Fibroblast of lung (primary cell): ENCODE data around the gene ANO6. TPM values are rescaled to one million over a fixed set of nuclear protein-coding genes. Genes with fewer than 3 reads are reported as not detected.
A peak's percentile ranks its signal among the peaks of the same experiment; 100 is the strongest.

Experiments
- DNase-seq, 2 donors: peaks; one replicate each; pipeline versions ENCODE4 v3.0.0 to v3.0.0-alpha.2; 2010; ENCODE audit warnings: low read depth in 2 of 2
- H2AFZ ChIP-seq: 2 replicates; pipeline ENCODE4 v1.5.1; 2012; ENCODE audit warnings: low read length, control low read depth, inconsistent platforms
- H3K27ac ChIP-seq: 2 replicates; pipeline ENCODE4 v1.5.1; 2011; ENCODE audit warnings: low read length, control low read depth; ENCODE audit not compliant: insufficient read depth
- H3K27me3 ChIP-seq: 2 replicates; pipeline ENCODE4 v1.5.1; 2011; ENCODE audit warnings: mild to moderate bottlenecking, low read length; ENCODE audit not compliant: control insufficient read depth, insufficient read depth
- H3K36me3 ChIP-seq: 2 replicates; pipeline ENCODE4 v1.5.1; 2011; ENCODE audit warnings: low read length; ENCODE audit not compliant: control insufficient read depth, insufficient read depth
- H3K4me1 ChIP-seq: 2 replicates; pipeline ENCODE4 v1.5.1; 2011; ENCODE audit warnings: low read length; ENCODE audit not compliant: control insufficient read depth, insufficient read depth; ENCODE audit errors: extremely low read depth
- H3K4me2 ChIP-seq: 2 replicates; pipeline ENCODE4 v1.5.1; 2011; ENCODE audit warnings: low read length, control low read depth; ENCODE audit not compliant: insufficient read depth; ENCODE audit errors: extremely low read depth
- H3K4me3 ChIP-seq, 4 experiments: fragments of 200-600 bp in 1 of 4; sonication (generic) in 1 of 4; replicated peaks in 1 of 4; 2 replicates each; pipeline ENCODE4 v1.5.1; 2011 to 2016; ENCODE audit warnings: low read length in 4 of 4, low read depth in 3 of 4, mild to moderate bottlenecking in 3 of 4, control low read depth in 2 of 4, inconsistent platforms in 1 of 4, mixed read lengths in 1 of 4; ENCODE audit not compliant: insufficient read depth in 1 of 4; ENCODE audit errors: control extremely low read depth in 1 of 4
- H3K79me2 ChIP-seq: 2 replicates; pipeline ENCODE4 v1.5.1; 2012; ENCODE audit warnings: mild to moderate bottlenecking, low read length, inconsistent platforms; ENCODE audit not compliant: control insufficient read depth, insufficient read depth
- H3K9ac ChIP-seq: 2 replicates; pipeline ENCODE4 v1.5.1; 2011; ENCODE audit warnings: mild to moderate bottlenecking, low read length, control low read depth; ENCODE audit not compliant: insufficient read depth
- H3K9me3 ChIP-seq: 2 replicates; pipeline ENCODE4 v1.5.1; 2012; ENCODE audit warnings: low read depth, low read length; ENCODE audit not compliant: control insufficient read depth, insufficient read depth
- H4K20me1 ChIP-seq: 2 replicates; pipeline ENCODE4 v1.5.1; 2011; ENCODE audit warnings: low read length; ENCODE audit not compliant: control insufficient read depth, insufficient read depth; ENCODE audit errors: extremely low read depth
- CTCF ChIP-seq, 2 donors: IDR thresholded peaks in 1 of 2; conservative IDR thresholded peaks in 1 of 2; 1 replicate in 1 of 2; 2 replicates in 1 of 2; pipeline ENCODE4 v1.5.1; 2011 to 2012; ENCODE audit warnings: low read length in 2 of 2, control low read depth in 1 of 2, inconsistent platforms in 1 of 2, low read depth in 1 of 2, mild to moderate bottlenecking in 1 of 2
- EZH2 ChIP-seq: IDR thresholded peaks from 2 replicates; pipeline ENCODE4 v1.5.1; 2012; ENCODE audit warnings: low read length, control low read depth, mild to moderate bottlenecking; ENCODE audit errors: missing control alignments
- polyA plus RNA-seq, 2 donors: library from polyadenylated mRNA; depleted of rRNA in 1 of 2; stranded (reverse) in 1 of 2; unstranded in 1 of 2; fragments of >200 nt; gene quantifications; 2 replicates each; pipeline ENCODE4 v1.2.1, GENCODE V29; 2011 to 2012; ENCODE audit warnings: missing spikeins in 1 of 2
- total RNA-seq: library from RNA; depleted of rRNA; stranded (reverse); fragments of >200 nt; gene quantifications from 2 replicates; pipeline ENCODE4 v1.2.1, GENCODE V29; 2014

Gene ANO6
- total and polyA plus RNA-seq, 2 donors (not counting 1 experiment from before 2014, with no cell fraction given): 59.1 to 69.1 TPM

- Histone ChIP-seq H3K9ac (peak overlapping the region; percentile 88), H3K27ac (peak overlapping the region; percentile 92), H3K4me2 (peak overlapping the region; percentile 87), H3K36me3 (no peaks in the 10 kb centered on the region), H2AFZ (peak overlapping the region; percentile 48), H4K20me1 (no peaks in the 10 kb centered on the region), H3K4me3 (peak overlapping the region; percentile 63 to 95 (median 86)), H3K79me2 (peaks cover 52% of the 10 kb centered on the region), H3K9me3 (no peaks in the 10 kb centered on the region), H3K4me1 (no peaks in the 10 kb centered on the region), H3K27me3 (no peaks in the 10 kb centered on the region)
- DNase-seq: peak; percentile 48 to 56
- TF ChIP-seq EZH2: no peak
- TF ChIP-seq CTCF (conservative IDR thresholded peaks at IDR 0.05 in 1 of 2, IDR thresholded peaks at IDR 0.05 in 1 of 2; ENCODE audit: low read depth in 1 of 2, low read length in 2 of 2): peak; percentile 19 to 33
Observed at GRCh38 chr12:45216230-45216982, 511 bp downstream of the ANO6 start.

- H3K36me3 ChIP-seq: no peaks in the 10 kb centered on the region
- peak in 1 of 2 donors; percentile 12 for DNase-seq
- TF ChIP-seq EZH2: no peak
- no peak for TF ChIP-seq CTCF (conservative IDR thresholded peaks at IDR 0.05 in 1 of 2, IDR thresholded peaks at IDR 0.05 in 1 of 2; ENCODE audit: low read depth in 1 of 2, low read length in 2 of 2)
- H3K9me3 ChIP-seq: no peaks in the 10 kb centered on the region
- H3K4me2 ChIP-seq: peak overlapping the region; percentile 87
- no peaks in the 10 kb centered on the region for H4K20me1 ChIP-seq
- H3K9ac ChIP-seq: peak overlapping the region; percentile 88
- H3K79me2 ChIP-seq: peaks cover 57% of the 10 kb centered on the region
- peak overlapping the region; percentile 63 to 95 (median 86) for H3K4me3 ChIP-seq
- no peaks in the 10 kb centered on the region for H3K27me3 ChIP-seq
- H3K4me1 ChIP-seq: no peaks in the 10 kb centered on the region
- peak overlapping the region; percentile 48 for H2AFZ ChIP-seq
- peak overlapping the region; percentile 92 for H3K27ac ChIP-seq
Observed at GRCh38 chr12:45216983-45217485, 1.1 kb downstream of the ANO6 start.

GRCh38 chr12:45217846-45218245 is 2.0 kb downstream of the ANO6 start:
- TF ChIP-seq EZH2 (no peak), CTCF (conservative IDR thresholded peaks at IDR 0.05 in 1 of 2, IDR thresholded peaks at IDR 0.05 in 1 of 2; ENCODE audit: low read depth in 1 of 2, low read length in 2 of 2) (no peak)
- Histone ChIP-seq H3K4me2 (peak overlapping the region; percentile 87), H4K20me1 (no peaks in the 10 kb centered on the region), H3K4me3 (peak overlapping the region; percentile 63 to 95 (median 86)), H3K27me3 (no peaks in the 10 kb centered on the region), H2AFZ (no peak overlapping the region), H3K9me3 (no peaks in the 10 kb centered on the region), H3K27ac (peak overlapping the region; percentile 92), H3K9ac (peak overlapping the region; percentile 13), H3K79me2 (peaks cover 64% of the 10 kb centered on the region), H3K4me1 (no peaks in the 10 kb centered on the region), H3K36me3 (no peaks in the 10 kb centered on the region)
- peak in 1 of 2 donors; percentile 10 for DNase-seq
